NCI-H82 treated with DMSO at 0.1 percent for 48 hours (cell line): ENCODE data around the gene CRISPLD2.

ENCODE experiments used
- DNase-seq: peaks from one replicate; lab custom pipeline; 2025; ENCODE audit not compliant: unreplicated experiment; lab: John Stamatoyannopoulos, UW

CRISPLD2 gene

GRCh38 chr16:84838383-84838948 is 18.7 kb downstream of the CRISPLD2 start:
- DNase-seq = no peak

- no peak for DNase-seq
Observed at GRCh38 chr16:84839054-84839453, 19.3 kb downstream of the CRISPLD2 start.

GRCh38 chr16:84839956-84840355 is 20.2 kb downstream of the CRISPLD2 start:
- no peak for DNase-seq

- no peak for DNase-seq
Observed at GRCh38 chr16:84840687-84841627, 21.2 kb downstream of the CRISPLD2 start.

GRCh38 chr16:84841787-84842300 is 22.1 kb downstream of the CRISPLD2 start:
- no peak for DNase-seq

- no peak for DNase-seq
Observed at GRCh38 chr16:84842516-84843148, 22.8 kb downstream of the CRISPLD2 start.

GRCh38 chr16:84843149-84844048 is 23.6 kb downstream of the CRISPLD2 start:
- no peak for DNase-seq

- DNase-seq = no peak
Observed at GRCh38 chr16:84844049-84844350, 24.2 kb downstream of the CRISPLD2 start.

GRCh38 chr16:84844559-84845495 is 25.0 kb downstream of the CRISPLD2 start:
- no peak for DNase-seq

GRCh38 chr16:84845496-84846002 is 25.8 kb downstream of the CRISPLD2 start:
- DNase-seq = no peak

- DNase-seq = no peak
Observed at GRCh38 chr16:84847564-84848355, 28.0 kb downstream of the CRISPLD2 start.

GRCh38 chr16:84848986-84849634 is 29.3 kb downstream of the CRISPLD2 start:
- DNase-seq = no peak

- no peak for DNase-seq
Observed at GRCh38 chr16:84849751-84850150, 30.0 kb downstream of the CRISPLD2 start.

GRCh38 chr16:84850714-84851113 is 30.9 kb downstream of the CRISPLD2 start:
- DNase-seq = no peak

GRCh38 chr16:84851192-84852127 is 31.7 kb downstream of the CRISPLD2 start:
- no peak for DNase-seq

GRCh38 chr16:84853534-84853933 is 33.7 kb downstream of the CRISPLD2 start:
- DNase-seq = no peak

GRCh38 chr16:84854759-84855158 is 35.0 kb downstream of the CRISPLD2 start:
- no peak for DNase-seq
